NT2/D1 (cell line): ENCODE data around the gene ACTMAP.
"Not testable (repeated sequence)": the region's sequence is repeated elsewhere in the genome, so short reads cannot be mapped to it uniquely, and the experiment has no call there.

Experiments used
- DNase-seq: peaks from one replicate; pipeline ENCODE4 v3.0.0-alpha.2; 2011; ENCODE audit warnings: low read depth, low spot score
- H3K27me3 ChIP-seq: 2 replicates; pipeline ENCODE4 v1.6.0; 2011; ENCODE audit warnings: mild to moderate bottlenecking; ENCODE audit not compliant: insufficient read length, insufficient read depth
- H3K36me3 ChIP-seq: 2 replicates; pipeline ENCODE4 v1.6.1; 2011; ENCODE audit warnings: mild to moderate bottlenecking, low read length, mixed read lengths; ENCODE audit not compliant: insufficient read depth, insufficient read length
- H3K4me1 ChIP-seq: 2 replicates; pipeline ENCODE4 v1.5.1; 2011; ENCODE audit not compliant: insufficient read depth, insufficient read length
- H3K4me3 ChIP-seq: 2 replicates; pipeline ENCODE4 v1.5.1; 2011; ENCODE audit warnings: low read depth; ENCODE audit not compliant: insufficient read length
- H3K9ac ChIP-seq: 2 replicates; pipeline ENCODE4 v1.6.0; 2011; ENCODE audit warnings: low read depth; ENCODE audit not compliant: insufficient read length
- H3K9me3 ChIP-seq: 2 replicates; pipeline ENCODE4 v1.5.1; 2011; ENCODE audit warnings: mild to moderate bottlenecking, low read length; ENCODE audit not compliant: insufficient read depth
- SUZ12 ChIP-seq: IDR thresholded peaks from 2 replicates; pipeline ENCODE4 v1.6.1; 2011; ENCODE audit not compliant: insufficient read length, insufficient read depth; ENCODE audit errors: extremely low read depth
- YY1 ChIP-seq: IDR thresholded peaks from 2 replicates; pipeline ENCODE4 v1.6.1; 2011; ENCODE audit not compliant: insufficient read length, insufficient read depth
- ZNF274 ChIP-seq: IDR thresholded peaks from 2 replicates; pipeline ENCODE4 v1.6.1; 2011; ENCODE audit warnings: mild to moderate bottlenecking, low read depth, low read length

ACTMAP gene

GRCh38 chr19:40739871-40740703 lies 10.2 kb downstream of the ACTMAP start:
- Histone ChIP-seq H3K4me1 (peaks cover 17% of the 10 kb centered on the region), H3K27me3 (no peaks in the 10 kb centered on the region), H3K9ac (no peak overlapping the region), H3K9me3 (no peaks in the 10 kb centered on the region), H3K4me3 (no peak overlapping the region), H3K36me3 (peaks cover 48% of the 10 kb centered on the region)
- DNase-seq: no peak
- TF ChIP-seq SUZ12 (no peak), YY1 (no peak), ZNF274 (no peak)

- no peak for DNase-seq
These were observed 11.0 kb downstream of the ACTMAP start for GRCh38 chr19:40739030-40739839.

GRCh38 chr19:40737102-40737644 lies 13.1 kb downstream of the ACTMAP start:
- Histone ChIP-seq H3K27me3 (no peaks in the 10 kb centered on the region), H3K9ac (no peak overlapping the region), H3K4me1 (peaks cover 7% of the 10 kb centered on the region), H3K36me3 (peaks cover 48% of the 10 kb centered on the region), H3K4me3 (no peak overlapping the region), H3K9me3 (no peaks in the 10 kb centered on the region)
- TF ChIP-seq ZNF274 (no peak), SUZ12 (no peak), YY1 (no peak)
- DNase-seq: no peak

More at GRCh38 chr19:40739030-40739839, 11.0 kb downstream of the ACTMAP start:
- peaks cover 14% of the 10 kb centered on the region for H3K4me1 ChIP-seq
- H3K36me3 ChIP-seq: peaks cover 51% of the 10 kb centered on the region
- no peak overlapping the region for H3K9ac ChIP-seq
- no peak overlapping the region for H3K4me3 ChIP-seq
- H3K9me3 ChIP-seq: no peaks in the 10 kb centered on the region
- no peaks in the 10 kb centered on the region for H3K27me3 ChIP-seq
- TF ChIP-seq YY1: no peak
- no peak for TF ChIP-seq SUZ12
- no peak for TF ChIP-seq ZNF274

GRCh38 chr19:40736661-40737060 lies 13.6 kb downstream of the ACTMAP start:
- H3K36me3 ChIP-seq: peaks cover 44% of the 10 kb centered on the region

GRCh38 chr19:40735013-40735771 lies 15.1 kb downstream of the ACTMAP start:
- peaks cover 54% of the 10 kb centered on the region for H3K36me3 ChIP-seq
- H3K4me3 ChIP-seq: no peak overlapping the region
- H3K9me3 ChIP-seq: no peaks in the 10 kb centered on the region
- TF ChIP-seq ZNF274 (no peak), YY1 (no peak), SUZ12 (no peak)
- no peaks in the 10 kb centered on the region for H3K27me3 ChIP-seq
- DNase-seq: no peak
- no peak overlapping the region for H3K9ac ChIP-seq
- no peaks in the 10 kb centered on the region for H3K4me1 ChIP-seq

More at GRCh38 chr19:40736661-40737060, 13.6 kb downstream of the ACTMAP start:
- no peak for DNase-seq
- Histone ChIP-seq H3K4me1 (peaks cover 4% of the 10 kb centered on the region), H3K27me3 (no peaks in the 10 kb centered on the region), H3K4me3 (no peak overlapping the region), H3K9me3 (no peaks in the 10 kb centered on the region), H3K9ac (no peak overlapping the region)
- no peak for TF ChIP-seq YY1
- no peak for TF ChIP-seq ZNF274
- TF ChIP-seq SUZ12: no peak

- Histone ChIP-seq H3K4me1 (no peaks in the 10 kb centered on the region), H3K27me3 (no peaks in the 10 kb centered on the region), H3K9me3 (no peaks in the 10 kb centered on the region), H3K4me3 (no peak overlapping the region), H3K9ac (no peak overlapping the region), H3K36me3 (peaks cover 54% of the 10 kb centered on the region)
- TF ChIP-seq ZNF274: no peak
- TF ChIP-seq SUZ12: no peak
- no peak for TF ChIP-seq YY1
- no peak for DNase-seq
These were observed 17.1 kb downstream of the ACTMAP start for GRCh38 chr19:40733149-40733548.

GRCh38 chr19:40732304-40732703 lies 18.0 kb downstream of the ACTMAP start:
- H3K4me1 ChIP-seq, DNase-seq, H3K4me3 ChIP-seq, H3K9me3 ChIP-seq, H3K27me3 ChIP-seq, H3K9ac ChIP-seq: not testable (repeated sequence)
- peaks cover 58% of the 10 kb centered on the region for H3K36me3 ChIP-seq

GRCh38 chr19:40730065-40730464 lies 20.2 kb downstream of the ACTMAP start:
- H3K9me3 ChIP-seq, DNase-seq, H3K9ac ChIP-seq, H3K4me1 ChIP-seq, H3K27me3 ChIP-seq, H3K4me3 ChIP-seq: not testable (repeated sequence)
- peaks cover 58% of the 10 kb centered on the region for H3K36me3 ChIP-seq
